GM10266 (cell line): ENCODE measurements around the gene SRRM5.

Source experiments
- DNase-seq: peaks from one replicate; pipeline ENCODE4 v3.0.0; 2012; ENCODE audit errors: extremely low spot score
- CTCF ChIP-seq: IDR thresholded peaks from 2 replicates; pipeline ENCODE4 v1.5.1; 2012; ENCODE audit warnings: mild to moderate bottlenecking, low read depth; ENCODE audit not compliant: control insufficient read depth, insufficient read depth; ENCODE audit errors: missing control alignments

SRRM5 gene

GRCh38 chr19:43619262-43620060, 7.6 kb downstream of the SRRM5 start, which contains the start of gene ZNF428:
Gene ZNF428 (minus strand): TSS chr19:43619629. CDS start chr19:43614304, 5,325 bp downstream.
- TF ChIP-seq CTCF = no peak
- DNase-seq = peak; percentile 95

GRCh38 chr19:43620061-43621001, 8.4 kb downstream of the SRRM5 start:
- no peak for TF ChIP-seq CTCF
- no peak for DNase-seq

- TF ChIP-seq CTCF = no peak
- no peak for DNase-seq
These were observed 10.2 kb downstream of the SRRM5 start for GRCh38 chr19:43622070-43622469.

- TF ChIP-seq CTCF = no peak
- no peak for DNase-seq
These were observed 11.1 kb downstream of the SRRM5 start for GRCh38 chr19:43622956-43623355.

GRCh38 chr19:43623889-43624670, 12.2 kb downstream of the SRRM5 start:
- no peak for DNase-seq
- TF ChIP-seq CTCF = no peak

- DNase-seq = peak; percentile 88
- peak; percentile 73 for TF ChIP-seq CTCF
These were observed 13.0 kb downstream of the SRRM5 start for GRCh38 chr19:43624933-43625332.
